Measurements from ENCODE around the gene RIPOR1.

Gene RIPOR1

DNA sequence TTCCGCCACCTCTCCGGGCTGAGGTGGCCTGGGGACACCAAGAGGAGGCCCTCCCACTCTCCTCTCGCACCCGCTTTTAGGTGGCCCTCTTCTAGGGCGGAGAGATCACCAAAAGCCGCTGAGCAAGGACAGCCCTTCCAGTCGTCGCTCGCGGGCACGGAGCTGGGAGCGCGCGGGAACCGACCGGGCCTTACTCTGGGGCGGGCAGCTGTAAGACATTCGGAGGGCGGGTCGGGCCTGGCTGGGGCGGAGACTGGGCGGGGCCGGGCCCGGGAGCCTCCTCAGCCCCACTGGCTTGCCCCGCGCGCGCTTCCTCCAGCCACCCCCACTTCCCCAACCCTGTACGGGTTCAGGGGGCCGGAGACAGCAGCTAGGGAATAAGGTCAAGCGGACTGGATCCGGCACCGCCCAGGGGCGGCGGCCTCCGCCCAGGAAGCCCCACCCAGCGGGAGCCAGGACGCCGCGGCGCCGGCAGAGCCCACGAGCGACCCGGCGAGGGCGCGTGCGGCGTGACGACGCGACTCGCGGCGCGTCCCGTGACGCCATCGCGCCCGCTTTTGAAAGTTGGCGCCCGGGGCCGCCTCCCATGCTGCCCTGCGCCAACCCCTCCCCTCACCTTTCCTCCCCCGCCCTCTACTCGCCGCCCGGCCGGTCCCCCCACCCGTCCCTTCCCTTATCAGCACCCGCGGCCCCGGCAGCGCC is 33.3 kb downstream of the RIPOR1 start:
- DNase-seq = peak; percentile 98

DNA sequence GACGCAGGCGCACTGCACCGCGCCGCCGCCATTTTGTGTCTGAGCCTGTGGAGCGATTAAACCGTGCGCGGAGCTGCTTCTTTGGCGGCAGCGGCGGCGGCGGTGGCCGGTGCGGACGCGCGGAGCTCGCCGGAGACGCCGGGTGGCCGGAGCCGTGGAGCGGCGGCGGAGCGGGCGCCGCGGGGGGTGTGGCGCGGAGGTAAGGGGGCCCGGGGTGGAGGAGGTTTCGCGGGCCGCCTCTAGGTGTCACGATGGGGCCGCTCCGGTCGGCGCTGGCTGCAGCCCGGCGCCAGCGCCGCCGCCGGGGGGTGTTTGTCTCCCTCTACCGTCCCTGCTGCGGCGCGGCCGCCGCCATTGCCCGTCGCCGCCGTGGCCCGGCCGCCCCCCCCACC is 33.9 kb downstream of the RIPOR1 start, which contains the start of gene CTCF:
Gene CTCF, plus strand, starts transcription at position 1 of the 392 bp plus-strand sequence. CDS start 48,307 bp downstream, outside the sequence.
- DNase-seq = no peak

GRCh38 chr16:67562918-67563707 is 34.5 kb downstream of the RIPOR1 start:
- peak; percentile 86 for DNase-seq

GRCh38 chr16:67563708-67564468 is 35.3 kb downstream of the RIPOR1 start:
- no peak for DNase-seq

DNA sequence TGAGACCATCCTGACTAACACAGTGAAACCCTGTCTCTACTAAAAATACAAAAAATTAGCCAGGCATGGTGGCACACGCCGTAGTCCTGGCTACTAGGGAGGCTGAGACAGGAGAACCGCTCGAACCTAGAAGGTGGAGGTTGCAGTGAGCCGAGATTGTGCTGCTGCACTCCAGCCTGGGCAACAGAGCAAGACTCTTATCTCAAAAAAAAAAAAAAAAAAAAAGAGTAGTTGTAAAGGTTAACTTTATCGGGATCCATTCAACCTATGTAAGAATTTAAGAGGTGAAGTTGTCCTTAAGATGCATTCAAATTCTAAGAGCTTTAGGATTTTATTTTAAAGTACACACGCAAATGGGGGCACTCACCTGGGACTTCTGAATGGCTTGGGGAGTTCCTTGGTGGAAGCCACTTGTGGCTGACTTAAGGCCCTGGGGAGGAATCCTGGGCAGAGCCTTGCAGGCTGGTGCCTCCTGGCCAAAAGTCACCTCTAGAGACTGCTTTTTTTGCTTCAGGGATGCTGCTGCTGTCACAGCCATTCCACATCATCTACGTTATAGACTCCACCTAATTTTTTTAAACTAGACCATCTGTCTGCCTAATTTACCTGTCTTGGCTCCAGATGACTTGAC is 37.0 kb downstream of the RIPOR1 start:
- no peak for DNase-seq

GRCh38 chr16:67571464-67571863 is 42.8 kb downstream of the RIPOR1 start:
- no peak for DNase-seq

- DNase-seq = no peak
Observed at GRCh38 chr16:67571981-67572431, 43.4 kb downstream of the RIPOR1 start.

DNA sequence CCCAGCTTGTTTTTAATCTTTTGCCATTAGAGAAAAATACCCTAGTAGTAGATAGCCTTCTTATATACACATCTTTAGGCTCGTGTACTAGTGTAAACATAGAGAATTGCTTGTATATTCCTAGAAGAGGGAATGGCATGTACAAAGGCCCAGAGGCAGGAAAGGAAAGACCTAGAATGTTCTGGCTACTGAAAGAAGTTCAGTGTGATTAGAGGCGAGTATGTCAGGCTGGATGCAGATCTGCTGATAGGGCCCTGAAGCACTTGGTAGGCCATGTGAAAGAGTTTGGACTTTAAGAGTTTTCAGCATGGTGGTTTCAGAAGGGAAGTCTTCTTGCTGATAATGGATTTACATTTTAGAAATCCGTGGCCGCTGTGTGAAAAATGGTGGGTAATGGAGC is 51.1 kb downstream of the RIPOR1 start:
- no peak for DNase-seq

- DNase-seq = no peak
Observed at GRCh38 chr16:67580202-67580601, 51.6 kb downstream of the RIPOR1 start.

DNA sequence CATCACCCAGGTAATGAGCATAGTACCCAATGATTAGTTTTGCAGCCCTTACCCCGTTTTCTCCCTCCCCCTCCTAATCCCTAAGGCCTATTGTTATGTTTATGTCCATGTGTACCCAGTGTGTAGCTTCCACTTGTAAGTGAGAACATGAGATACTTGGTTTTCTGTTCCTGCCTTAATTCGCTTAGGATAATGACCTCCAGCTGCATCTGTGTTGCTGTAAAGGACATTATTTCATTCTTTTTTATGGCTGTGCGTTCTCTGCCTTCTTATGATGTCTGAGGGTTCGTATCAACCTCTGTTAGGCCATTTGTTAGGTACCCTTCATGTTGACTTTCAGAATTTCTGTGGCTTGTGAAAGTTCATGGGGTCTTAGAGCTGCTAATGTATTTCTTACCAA is 64.7 kb downstream of the RIPOR1 start:
- no peak for DNase-seq

- DNase-seq = no peak
Observed at GRCh38 chr16:67593701-67594100, 65.1 kb downstream of the RIPOR1 start.

- DNase-seq = no peak
Observed at GRCh38 chr16:67594256-67594915, 65.8 kb downstream of the RIPOR1 start.

GRCh38 chr16:67594956-67595355 is 66.3 kb downstream of the RIPOR1 start:
- DNase-seq = no peak
